B cell (primary cell): Measurements from ENCODE around the gene ZNF319. TPM values are rescaled to one million over a fixed set of nuclear protein-coding genes. Genes with fewer than 3 reads are reported as not detected.

Source experiments
- ATAC-seq: fragments of 200-7000 bp; cut with Tn5 transposase; one replicate; pipeline ENCODE4 v1.10.0; 2021; ENCODE audit warnings: low read depth, mild to moderate bottlenecking, moderate number of reproducible peaks, moderate library complexity
- CTCF ChIA-PET: fragments of 350-600 bp; sonication (Branson Sonifier 250); formaldehyde crosslinking; loops from one replicate; lab custom pipeline; 2021; ENCODE audit warnings: antibody characterized with exemption, inconsistent platforms; lab: Charles Lee
- POLR2A ChIA-PET: fragments of 350-600 bp; sonication (Branson Sonifier 250); formaldehyde crosslinking; loops from one replicate; lab custom pipeline; 2021; ENCODE audit warnings: antibody characterized with exemption; lab: Charles Lee
- DNase-seq: peaks from one replicate; pipeline ENCODE4 v3.0.0; 2013
- H2AFZ ChIP-seq: 2 replicates; pipeline ENCODE4 v1.6.1; 2012; ENCODE audit warnings: mild to moderate bottlenecking, low read depth, low read length; ENCODE audit not compliant: insufficient read depth, poor library complexity, severe bottlenecking
- H3K27ac ChIP-seq, 2 donors: 1 replicate in 1 of 2; 2 replicates in 1 of 2; pipeline ENCODE4 v1.5.1; 2012 to 2013; ENCODE audit warnings: low read length in 2 of 2, mild to moderate bottlenecking in 2 of 2, moderate library complexity in 1 of 2
- H3K27me3 ChIP-seq, 4 experiments: fragments of 200-600 bp in 1 of 4; sonication (generic) in 1 of 4; replicated peaks in 1 of 4; 1 replicate in 2 of 4; 2 replicates in 2 of 4; pipeline versions ENCODE4 v1.6.1 to v1.7.0; 2013 to 2016; ENCODE audit warnings: low read length in 3 of 4, mild to moderate bottlenecking in 2 of 4, mixed read lengths in 1 of 4, moderate library complexity in 1 of 4; ENCODE audit not compliant: insufficient read depth in 4 of 4, control insufficient read depth in 3 of 4; ENCODE audit errors: control extremely low read depth in 1 of 4
- H3K36me3 ChIP-seq, 2 experiments: replicated peaks in 1 of 2; 1 replicate in 1 of 2; 2 replicates in 1 of 2; pipeline versions ENCODE4 v1.6.1 to v1.7.1; 2013; ENCODE audit warnings: low read length in 1 of 2; ENCODE audit not compliant: insufficient read depth in 2 of 2, control insufficient read depth in 1 of 2; ENCODE audit errors: control extremely low read depth in 1 of 2, extremely low read depth in 1 of 2
- H3K4me1 ChIP-seq, 2 donors: fragments of 200-600 bp in 1 of 2; sonication (generic) in 1 of 2; 1 replicate in 1 of 2; 2 replicates in 1 of 2; pipeline versions ENCODE4 v1.5.1 to v1.6.1; 2013 to 2017; ENCODE audit warnings: low read length in 2 of 2; ENCODE audit not compliant: control insufficient read depth in 2 of 2, insufficient read depth in 2 of 2
- H3K4me2 ChIP-seq: replicated peaks from 2 replicates; pipeline ENCODE3; 2012; ENCODE audit warnings: mild to moderate bottlenecking, low read depth, low read length; ENCODE audit not compliant: poor library complexity, severe bottlenecking
- H3K4me3 ChIP-seq, 5 experiments: fragments of 200-600 bp in 1 of 5; sonication (generic) in 1 of 5; 1 replicate in 3 of 5; 2 replicates in 2 of 5; pipeline versions ENCODE4 v1.5.1 to v1.7.0; 2011 to 2016; ENCODE audit warnings: low read length in 4 of 5, mild to moderate bottlenecking in 4 of 5, low read depth in 2 of 5, control low read depth in 1 of 5, moderate library complexity in 1 of 5; ENCODE audit not compliant: insufficient read depth in 1 of 5; ENCODE audit errors: control extremely low read depth in 1 of 5, extremely low read depth in 1 of 5
- H3K79me2 ChIP-seq: fragments of 200-600 bp; sonication (generic); one replicate; pipeline ENCODE4 v1.6.0; 2016; ENCODE audit warnings: low read length; ENCODE audit not compliant: control insufficient read depth, insufficient read depth
- H3K9ac ChIP-seq: fragments of 200-600 bp; sonication (generic); 2 replicates; pipeline ENCODE4 v1.6.1; 2017; ENCODE audit warnings: mild to moderate bottlenecking, low read length, moderate library complexity
- H3K9me3 ChIP-seq, 3 donors: one replicate each; pipeline versions ENCODE4 v1.6.1 to v1.7.1; 2013; ENCODE audit warnings: low read length in 2 of 3; ENCODE audit not compliant: control insufficient read depth in 2 of 3, insufficient read depth in 1 of 3; ENCODE audit errors: control extremely low read depth in 1 of 3
- H4K20me1 ChIP-seq: 2 replicates; pipeline ENCODE4 v1.6.0; 2012; ENCODE audit warnings: mild to moderate bottlenecking, low read length; ENCODE audit not compliant: insufficient read depth, control insufficient read depth, poor library complexity, severe bottlenecking
- H3K27ac Mint-ChIP-seq: one replicate; pipeline ENCODE4 v1.8.0; 2021; ENCODE audit warnings: mixed read lengths
- H3K27me3 Mint-ChIP-seq: one replicate; pipeline ENCODE4 v1.8.0; 2021; ENCODE audit warnings: mixed read lengths
- H3K4me1 Mint-ChIP-seq: one replicate; pipeline ENCODE4 v1.8.0; 2021; ENCODE audit warnings: mixed read lengths
- H3K4me3 Mint-ChIP-seq: one replicate; pipeline ENCODE4 v1.8.0; 2021; ENCODE audit warnings: mixed read lengths
- H3K9me3 Mint-ChIP-seq: one replicate; pipeline ENCODE4 v1.8.0; 2022; ENCODE audit warnings: mixed read lengths; ENCODE audit not compliant: insufficient read depth
- CTCF ChIP-seq: fragments of 200-600 bp; IDR thresholded peaks from one replicate; pipeline ENCODE4 v1.8.0; 2022; ENCODE audit warnings: antibody characterized with exemption, mild to moderate bottlenecking
- EZH2 ChIP-seq: IDR thresholded peaks from 2 replicates; pipeline ENCODE4 v1.6.1; 2012; ENCODE audit warnings: borderline replicate concordance, low read depth, mild to moderate bottlenecking, moderate library complexity, low read length; ENCODE audit not compliant: insufficient read depth, poor library complexity, severe bottlenecking
- WGBS: methylation state at CpG from one replicate; pipeline ENCODE4 v1.1.5; 2013; ENCODE audit warnings: missing lambda C conversion rate; ENCODE audit not compliant: insufficient coverage; 5-methylcytosine and 5-hydroxymethylcytosine counted together
- intact Hi-C: fragments of 100-400 bp; cut with micrococcal nuclease; formaldehyde crosslinking; loops from one replicate; pipeline ENCODE4 v1.10.0; 2022
- polyA plus RNA-seq: library from polyadenylated mRNA; depleted of rRNA; stranded (reverse); fragments of >200 nt; gene quantifications from 2 replicates; pipeline ENCODE4 v1.2.3, GENCODE V29; 2012
- total RNA-seq, 2 donors: library from RNA; stranded (reverse); fragments of 120-200 nt in 1 of 2; gene quantifications; 1 replicate in 1 of 2; 2 replicates in 1 of 2; pipeline versions ENCODE4 v1.2.3 to v1.2.4, GENCODE V29; 2013 to 2022

Gene ZNF319
- total and polyA plus RNA-seq, 2 donors (not counting 1 experiment from before 2014, with no cell fraction given): 12.4 to 15.1 TPM

GRCh38 chr16:58027916-58028455, 27.5 kb upstream of the ZNF319 start:
- Histone ChIP-seq H3K27me3 (peaks cover 0 to 44% (median 11%) of the 10 kb centered on the region in 4 experiments), H3K4me2 (no peak overlapping the region), H4K20me1 (no peaks in the 10 kb centered on the region), H2AFZ (no peak overlapping the region), H3K4me3 (no peak overlapping the region), H3K9ac (no peak overlapping the region), H3K79me2 (no peaks in the 10 kb centered on the region), H3K4me1 (peaks cover 21 to 26% of the 10 kb centered on the region in 2 donors), H3K36me3 (no peaks in the 10 kb centered on the region), H3K9me3 (no peaks in the 10 kb centered on the region), H3K27ac (no peak overlapping the region)
- H3K4me3 Mint-ChIP-seq: peak overlapping the region; percentile 66
- H3K27ac Mint-ChIP-seq: no peak overlapping the region
- TF ChIP-seq EZH2 (no peak), CTCF (no peak)
- ChIA-PET CTCF (no interaction called here), POLR2A (no interaction called here)
- H3K27me3 Mint-ChIP-seq: peaks cover 32% of the 10 kb centered on the region
- intact Hi-C loops: loop anchor here (10.0 kb wide), 1 partner anchor 457 kb away; no protein-coding TSS in a partner anchor
- H3K9me3 Mint-ChIP-seq: no peaks in the 10 kb centered on the region
- DNase-seq (no peak), ATAC-seq (no peak)
- 99% methylated on average over 6 of the region's 8 CpGs for WGBS
- H3K4me1 Mint-ChIP-seq: peaks cover 8% of the 10 kb centered on the region

- CTCF ChIA-PET: no interaction called here
- Mint-ChIP-seq H3K27ac (no peak overlapping the region), H3K4me1 (peaks cover 8% of the 10 kb centered on the region), H3K9me3 (no peaks in the 10 kb centered on the region), H3K4me3 (peak overlapping the region; percentile 66), H3K27me3 (peaks cover 32% of the 10 kb centered on the region)
- no peak overlapping the region for H3K27ac ChIP-seq
- intact Hi-C loops: loop anchor here (10.0 kb wide), 1 partner anchor 457 kb away; no protein-coding TSS in a partner anchor
- H4K20me1 ChIP-seq: no peaks in the 10 kb centered on the region
- peak overlapping the region; percentile 98 for H3K4me2 ChIP-seq
- peaks cover 21 to 26% of the 10 kb centered on the region in 2 donors for H3K4me1 ChIP-seq
- peaks cover 0 to 44% (median 11%) of the 10 kb centered on the region in 4 experiments for H3K27me3 ChIP-seq
- DNase-seq: no peak
- H3K9me3 ChIP-seq: no peaks in the 10 kb centered on the region
- POLR2A ChIA-PET: no interaction called here
- H3K9ac ChIP-seq: no peak overlapping the region
- H2AFZ ChIP-seq: peak overlapping the region; percentile 87
- no peak for TF ChIP-seq CTCF
- TF ChIP-seq EZH2: no peak
- 23% methylated on average over 34 of the region's 43 CpGs for WGBS
- no peaks in the 10 kb centered on the region for H3K36me3 ChIP-seq
- peak overlapping the region in 1 of 5 experiments; percentile 58 for H3K4me3 ChIP-seq
- no peaks in the 10 kb centered on the region for H3K79me2 ChIP-seq
- no peak for ATAC-seq
Observed at GRCh38 chr16:58027161-58027915, 26.9 kb upstream of the ZNF319 start.
